ENCODE results near the gene PAK4.
"Not testable (repeated sequence)": the region's sequence is repeated elsewhere in the genome, so short reads cannot be mapped to it uniquely, and the experiment has no call there.

PAK4 gene

GRCh38 chr19:39090881-39091280 is 34.7 kb upstream of the PAK4 start:
- Mint-ChIP-seq H3K4me3 (no peak overlapping the region), H3K4me1 (ENCODE audit: low read depth) (peaks cover 8% of the 10 kb centered on the region), H3K27me3 (peaks cover 31% of the 10 kb centered on the region), H3K9me3 (peaks cover 9% of the 10 kb centered on the region), H3K27ac (no peak overlapping the region), H3K36me3 (ENCODE audit: low read depth) (no peaks in the 10 kb centered on the region)
- intact Hi-C loops (cut with micrococcal nuclease), result no loop called here

DNA sequence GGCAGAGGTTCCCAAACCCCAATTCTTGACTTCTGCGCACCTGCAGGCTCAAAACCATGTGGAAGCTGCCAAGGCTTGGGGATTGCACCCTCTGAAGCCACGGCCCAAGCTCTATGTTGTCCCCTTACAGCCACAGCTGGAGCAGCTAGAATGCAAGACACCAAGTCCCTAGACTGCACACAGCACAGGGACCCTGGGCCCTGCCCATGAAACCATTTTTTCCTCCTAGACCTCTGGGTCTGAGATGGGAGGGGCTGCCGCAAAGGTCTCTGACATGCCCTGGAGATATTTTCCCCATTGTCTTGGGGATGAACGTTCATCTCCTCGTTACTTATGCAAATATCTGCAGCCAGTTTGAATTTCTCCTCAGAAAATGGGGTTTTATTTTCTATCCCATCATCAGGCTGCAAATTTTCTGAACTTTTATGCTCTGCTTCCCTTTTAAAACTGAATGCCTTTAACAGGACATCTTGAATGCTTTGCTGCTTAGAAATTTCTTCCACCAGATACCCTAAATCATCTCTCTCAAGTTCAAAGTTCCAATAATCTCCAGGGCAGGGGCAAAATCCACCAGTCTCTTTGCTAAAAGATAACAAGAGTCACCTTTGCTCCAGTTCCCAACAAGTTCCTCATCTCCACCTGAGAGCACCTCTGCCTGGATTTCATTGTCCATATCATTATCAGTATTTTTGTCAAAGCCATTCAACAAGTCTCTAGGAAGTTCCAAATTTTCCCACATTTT is 29.6 kb upstream of the PAK4 start:
- H3K36me3 Mint-ChIP-seq (ENCODE audit: low read depth); intact Hi-C loops (cut with micrococcal nuclease); H3K4me1 Mint-ChIP-seq (ENCODE audit: low read depth); H3K9me3 Mint-ChIP-seq; H3K27ac Mint-ChIP-seq; H3K4me3 Mint-ChIP-seq: not testable (repeated sequence)
- H3K27me3 Mint-ChIP-seq, result peaks cover 40% of the 10 kb centered on the region

DNA sequence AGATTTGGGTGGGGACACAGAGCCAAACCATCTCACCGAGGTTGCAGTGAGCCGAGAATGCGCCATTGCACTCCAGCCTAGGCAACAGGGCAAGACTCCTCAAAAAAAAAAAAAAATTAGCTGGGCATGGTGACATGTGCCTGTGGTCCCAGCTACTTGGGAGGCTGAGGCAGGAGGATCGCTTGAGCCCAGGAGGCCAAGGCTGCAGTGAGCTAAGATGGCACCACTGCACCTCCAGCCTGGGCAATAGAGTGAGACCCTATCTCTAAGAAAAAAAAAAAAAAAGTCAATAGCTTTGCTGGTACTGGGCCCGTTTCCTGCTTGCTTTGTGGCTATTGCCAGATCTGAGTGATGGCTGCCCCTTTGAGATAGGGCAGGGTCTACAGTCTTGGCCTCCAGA is 28.3 kb upstream of the PAK4 start:
- H3K4me3 Mint-ChIP-seq, result no peak overlapping the region
- no peaks in the 10 kb centered on the region for H3K36me3 Mint-ChIP-seq (ENCODE audit: low read depth)
- H3K4me1 Mint-ChIP-seq (ENCODE audit: low read depth), result peaks cover 8% of the 10 kb centered on the region
- H3K9me3 Mint-ChIP-seq, result peaks cover 9% of the 10 kb centered on the region
- peaks cover 40% of the 10 kb centered on the region for H3K27me3 Mint-ChIP-seq
- H3K27ac Mint-ChIP-seq, result no peak overlapping the region
- intact Hi-C loops (cut with micrococcal nuclease), result no loop called here

DNA sequence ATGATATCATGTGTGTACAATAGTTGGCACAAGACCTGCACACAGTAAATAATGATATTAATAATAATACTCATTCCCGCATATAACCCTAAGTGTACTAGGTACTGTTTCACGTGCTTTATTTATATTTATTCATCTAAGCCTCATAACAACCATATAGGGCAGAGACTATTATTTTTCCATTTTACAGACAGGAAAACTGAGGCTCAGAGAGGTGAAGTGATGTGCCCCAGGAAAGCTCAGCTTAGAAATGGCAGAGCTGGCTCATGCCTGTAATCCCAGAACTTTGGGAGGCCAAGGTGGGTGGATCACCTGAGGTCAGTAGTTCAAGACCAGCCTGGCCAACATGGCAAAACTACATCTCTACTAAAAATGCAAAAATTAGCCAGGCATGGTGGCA is 27.9 kb upstream of the PAK4 start:
- intact Hi-C loops (cut with micrococcal nuclease), result no loop called here
- H3K27ac Mint-ChIP-seq, result no peak overlapping the region
- H3K4me3 Mint-ChIP-seq, result no peak overlapping the region
- H3K9me3 Mint-ChIP-seq, result peaks cover 9% of the 10 kb centered on the region
- no peaks in the 10 kb centered on the region for H3K36me3 Mint-ChIP-seq (ENCODE audit: low read depth)
- peaks cover 8% of the 10 kb centered on the region for H3K4me1 Mint-ChIP-seq (ENCODE audit: low read depth)
- peaks cover 38% of the 10 kb centered on the region for H3K27me3 Mint-ChIP-seq

GRCh38 chr19:39098365-39099269 is 27.0 kb upstream of the PAK4 start:
- Mint-ChIP-seq H3K4me3 (no peak overlapping the region), H3K27me3 (peaks cover 32% of the 10 kb centered on the region), H3K27ac (no peak overlapping the region), H3K9me3 (peaks cover 9% of the 10 kb centered on the region), H3K4me1 (ENCODE audit: low read depth) (peaks cover 2% of the 10 kb centered on the region), H3K36me3 (ENCODE audit: low read depth) (no peaks in the 10 kb centered on the region)
- intact Hi-C loops (cut with micrococcal nuclease), result no loop called here

- Mint-ChIP-seq H3K36me3 (ENCODE audit: low read depth) (no peaks in the 10 kb centered on the region), H3K27ac (no peak overlapping the region), H3K9me3 (peaks cover 9% of the 10 kb centered on the region), H3K27me3 (peaks cover 32% of the 10 kb centered on the region), H3K4me1 (ENCODE audit: low read depth) (no peaks in the 10 kb centered on the region), H3K4me3 (no peak overlapping the region)
- intact Hi-C loops (cut with micrococcal nuclease), result no loop called here
Observed at GRCh38 chr19:39099341-39099740, 26.2 kb upstream of the PAK4 start.

DNA sequence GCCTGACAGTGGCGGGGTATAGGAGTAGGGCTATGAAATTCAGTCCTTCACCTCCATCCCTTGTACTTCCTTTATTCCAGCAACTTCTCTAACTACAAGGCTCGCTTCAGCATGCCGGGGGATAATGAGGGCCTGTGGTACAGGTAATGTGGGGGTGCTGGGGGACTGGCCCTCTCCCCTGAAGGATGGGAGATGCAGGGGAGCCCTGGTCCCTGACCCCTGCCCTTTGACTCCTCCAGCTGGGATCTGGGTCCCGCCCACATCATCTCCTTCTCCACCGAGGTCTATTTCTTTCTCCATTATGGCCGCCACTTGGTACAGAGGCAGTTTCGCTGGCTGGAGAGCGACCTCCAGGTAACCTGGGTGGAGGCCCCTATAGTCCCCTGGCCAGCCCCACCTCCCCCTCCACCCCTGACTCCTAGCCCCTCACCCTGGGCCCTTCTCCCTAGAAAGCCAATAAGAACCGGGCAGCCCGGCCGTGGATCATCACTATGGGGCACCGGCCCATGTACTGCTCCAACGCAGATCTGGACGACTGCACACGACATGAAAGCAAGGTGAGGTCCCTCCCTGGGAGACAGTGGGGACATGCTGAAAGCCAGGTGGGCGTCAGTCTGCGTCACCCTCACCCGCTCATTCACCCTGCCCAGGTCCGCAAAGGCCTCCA is 25.0 kb upstream of the PAK4 start:
- H3K27ac Mint-ChIP-seq, result no peak overlapping the region
- no peaks in the 10 kb centered on the region for H3K36me3 Mint-ChIP-seq (ENCODE audit: low read depth)
- H3K9me3 Mint-ChIP-seq, result no peaks in the 10 kb centered on the region
- H3K4me1 Mint-ChIP-seq (ENCODE audit: low read depth), result no peaks in the 10 kb centered on the region
- no peak overlapping the region for H3K4me3 Mint-ChIP-seq
- intact Hi-C loops (cut with micrococcal nuclease), result no loop called here
- peaks cover 27% of the 10 kb centered on the region for H3K27me3 Mint-ChIP-seq

- Mint-ChIP-seq H3K36me3 (ENCODE audit: low read depth) (no peaks in the 10 kb centered on the region), H3K27me3 (peaks cover 13% of the 10 kb centered on the region), H3K4me1 (ENCODE audit: low read depth) (no peaks in the 10 kb centered on the region), H3K27ac (no peak overlapping the region), H3K9me3 (no peaks in the 10 kb centered on the region), H3K4me3 (no peak overlapping the region)
- intact Hi-C loops (cut with micrococcal nuclease), result no loop called here
Observed at GRCh38 chr19:39103151-39103550, 22.4 kb upstream of the PAK4 start.

DNA sequence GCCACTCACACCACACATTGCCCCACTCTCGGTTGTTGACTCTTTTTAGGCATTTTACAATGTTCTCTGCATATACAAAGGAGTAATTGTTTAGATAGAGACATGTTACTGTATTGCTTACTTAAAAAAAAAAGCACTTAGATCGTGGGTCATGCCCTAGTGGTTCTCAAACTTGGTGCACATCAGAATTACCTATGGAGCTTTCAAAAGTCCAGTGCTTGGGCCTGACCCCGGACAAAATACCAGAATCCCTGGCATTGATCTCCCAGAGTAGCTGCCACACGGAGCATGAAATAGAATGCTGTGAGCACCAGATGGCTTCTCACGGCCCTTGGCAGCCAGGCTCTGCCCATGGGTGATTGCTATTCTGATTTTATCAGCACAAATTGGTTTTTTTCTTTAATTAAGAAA is 21.4 kb upstream of the PAK4 start:
- H3K27me3 Mint-ChIP-seq, result peaks cover 5% of the 10 kb centered on the region
- H3K36me3 Mint-ChIP-seq (ENCODE audit: low read depth), result no peaks in the 10 kb centered on the region
- no peaks in the 10 kb centered on the region for H3K4me1 Mint-ChIP-seq (ENCODE audit: low read depth)
- H3K9me3 Mint-ChIP-seq, result no peaks in the 10 kb centered on the region
- no peak overlapping the region for H3K4me3 Mint-ChIP-seq
- intact Hi-C loops (cut with micrococcal nuclease), result no loop called here
- no peak overlapping the region for H3K27ac Mint-ChIP-seq

DNA sequence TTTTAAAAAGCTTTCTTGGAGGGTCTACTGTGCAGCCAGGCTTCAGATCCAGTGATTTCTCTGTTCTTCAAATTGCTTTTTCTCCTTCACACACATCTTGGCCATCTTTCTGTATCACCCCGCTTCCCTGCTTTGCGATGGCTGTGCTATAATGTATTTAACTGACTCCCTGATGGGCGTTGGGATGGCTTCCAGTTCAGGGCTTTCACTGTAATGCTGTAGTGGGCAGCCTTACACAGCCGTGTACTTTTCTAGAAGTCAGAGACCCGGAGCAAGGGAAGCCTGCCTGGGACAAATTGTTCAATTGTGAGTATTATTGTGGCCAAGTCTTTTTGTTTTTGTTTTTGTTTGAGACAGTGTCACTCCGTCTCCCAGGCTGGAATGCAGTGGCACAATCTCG is 19.4 kb upstream of the PAK4 start:
- intact Hi-C loops (cut with micrococcal nuclease), result no loop called here
- Mint-ChIP-seq H3K4me1 (ENCODE audit: low read depth) (peaks cover 5% of the 10 kb centered on the region), H3K27ac (no peak overlapping the region)

GRCh38 chr19:39109641-39110040 is 15.9 kb upstream of the PAK4 start:
- no peaks in the 10 kb centered on the region for H3K9me3 Mint-ChIP-seq
- peaks cover 14% of the 10 kb centered on the region for H3K27me3 Mint-ChIP-seq
- peaks cover 5% of the 10 kb centered on the region for H3K4me1 Mint-ChIP-seq (ENCODE audit: low read depth)
- H3K36me3 Mint-ChIP-seq (ENCODE audit: low read depth), result no peaks in the 10 kb centered on the region
- intact Hi-C loops (cut with micrococcal nuclease), result no loop called here
- H3K4me3 Mint-ChIP-seq, result no peak overlapping the region
- no peak overlapping the region for H3K27ac Mint-ChIP-seq

More for the DNA sequence above, 19.4 kb upstream of the PAK4 start:
- Mint-ChIP-seq H3K36me3 (ENCODE audit: low read depth) (no peaks in the 10 kb centered on the region), H3K4me3 (no peak overlapping the region), H3K27me3 (peaks cover 8% of the 10 kb centered on the region), H3K9me3 (no peaks in the 10 kb centered on the region)

GRCh38 chr19:39110263-39110967 is 15.2 kb upstream of the PAK4 start:
- Mint-ChIP-seq H3K27me3 (peaks cover 14% of the 10 kb centered on the region), H3K27ac (no peak overlapping the region), H3K9me3 (no peaks in the 10 kb centered on the region), H3K4me1 (ENCODE audit: low read depth) (peaks cover 5% of the 10 kb centered on the region), H3K4me3 (no peak overlapping the region), H3K36me3 (ENCODE audit: low read depth) (no peaks in the 10 kb centered on the region)
- intact Hi-C loops (cut with micrococcal nuclease), result no loop called here

DNA sequence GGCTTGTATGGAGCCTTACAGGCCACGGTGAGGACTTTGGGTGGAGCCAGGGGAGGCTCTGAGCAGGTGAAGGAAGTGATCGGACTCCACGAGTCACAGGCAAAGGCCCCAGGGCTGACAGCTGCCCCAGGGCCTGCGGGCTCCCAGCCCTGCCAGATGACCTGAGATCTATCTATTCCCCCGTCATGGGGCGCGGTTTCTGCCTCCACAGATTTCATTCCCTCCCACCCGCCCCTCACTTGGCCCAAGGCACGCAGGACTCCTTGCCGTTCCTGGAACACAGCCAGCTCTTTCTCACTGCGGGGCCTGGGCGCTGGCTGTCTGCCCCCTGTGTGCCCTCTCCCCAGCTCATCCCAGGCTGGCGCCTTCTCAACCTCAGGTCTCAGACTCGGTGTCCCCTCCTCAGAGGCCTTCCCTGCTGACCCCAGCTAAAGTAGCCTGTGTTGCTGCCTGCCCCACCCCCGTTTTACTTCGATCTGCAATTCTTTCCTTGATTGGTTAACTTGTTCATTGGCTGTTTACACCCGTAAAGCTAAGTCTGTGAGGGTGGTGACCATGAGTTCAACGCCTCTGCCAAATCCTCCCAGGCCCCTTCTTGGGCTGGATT is 13.9 kb upstream of the PAK4 start:
- Mint-ChIP-seq H3K9me3 (no peaks in the 10 kb centered on the region), H3K27me3 (peaks cover 14% of the 10 kb centered on the region), H3K36me3 (ENCODE audit: low read depth) (no peaks in the 10 kb centered on the region), H3K27ac (no peak overlapping the region), H3K4me1 (ENCODE audit: low read depth) (peaks cover 5% of the 10 kb centered on the region), H3K4me3 (no peak overlapping the region)
- intact Hi-C loops (cut with micrococcal nuclease), result no loop called here
